KMS-11 (cell line): Measurements from ENCODE around the gene GCNT2.

Experiments used
- H2AFZ ChIP-seq: fragments of 200-600 bp; sonication (generic); 2 replicates; pipeline ENCODE4 v1.6.1; 2016; ENCODE audit warnings: antibody characterized with exemption, mixed run types, low read depth
- H3K27ac ChIP-seq: fragments of 200-600 bp; sonication (generic); 2 replicates; pipeline ENCODE4 v1.6.1; 2016; ENCODE audit warnings: mild to moderate bottlenecking, mixed run types
- H3K27me3 ChIP-seq: fragments of 200-600 bp; sonication (generic); 2 replicates; pipeline ENCODE4 v1.6.1; 2017; ENCODE audit warnings: mild to moderate bottlenecking, low read depth, mixed run types, moderate library complexity; ENCODE audit not compliant: insufficient read depth
- H3K36me3 ChIP-seq: fragments of 200-600 bp; sonication (generic); 2 replicates; pipeline ENCODE4 v1.6.1; 2017; ENCODE audit warnings: mild to moderate bottlenecking, mixed run types; ENCODE audit not compliant: insufficient read depth
- H3K4me1 ChIP-seq: fragments of 200-600 bp; sonication (generic); 2 replicates; pipeline ENCODE4 v1.6.1; 2016; ENCODE audit warnings: mild to moderate bottlenecking, low read depth, mixed run types; ENCODE audit not compliant: poor library complexity, severe bottlenecking
- H3K4me2 ChIP-seq: fragments of 200-600 bp; sonication (generic); 2 replicates; pipeline ENCODE4 v1.7.0; 2016; ENCODE audit warnings: mild to moderate bottlenecking, mixed run types
- H3K4me3 ChIP-seq: fragments of 200-600 bp; sonication (generic); IDR thresholded peaks from 2 replicates; pipeline ENCODE4 v1.6.1; 2017; ENCODE audit warnings: low read depth, low read length, mixed read lengths; ENCODE audit not compliant: insufficient read depth
- H3K79me2 ChIP-seq: fragments of 200-600 bp; sonication (generic); 2 replicates; pipeline ENCODE4 v1.6.1; 2016; ENCODE audit warnings: low read depth, mixed run types; ENCODE audit not compliant: insufficient read depth
- H3K9ac ChIP-seq: fragments of 200-600 bp; sonication (generic); 2 replicates; pipeline ENCODE4 v1.6.1; 2016; ENCODE audit warnings: mild to moderate bottlenecking, mixed run types
- H4K20me1 ChIP-seq: fragments of 200-600 bp; sonication (generic); 2 replicates; pipeline ENCODE4 v1.6.1; 2016; ENCODE audit warnings: mild to moderate bottlenecking, mixed run types; ENCODE audit not compliant: insufficient read depth
- TF ChIP-seq, protein P1 (sequence below): fragments of 200-600 bp; sonication (generic); conservative IDR thresholded peaks from 2 replicates; pipeline ENCODE4 v1.6.1; 2017; ENCODE audit warnings: low read depth, mild to moderate bottlenecking, antibody characterized with exemption, low read length, moderate library complexity, mixed read lengths

The GCNT2 gene

DNA sequence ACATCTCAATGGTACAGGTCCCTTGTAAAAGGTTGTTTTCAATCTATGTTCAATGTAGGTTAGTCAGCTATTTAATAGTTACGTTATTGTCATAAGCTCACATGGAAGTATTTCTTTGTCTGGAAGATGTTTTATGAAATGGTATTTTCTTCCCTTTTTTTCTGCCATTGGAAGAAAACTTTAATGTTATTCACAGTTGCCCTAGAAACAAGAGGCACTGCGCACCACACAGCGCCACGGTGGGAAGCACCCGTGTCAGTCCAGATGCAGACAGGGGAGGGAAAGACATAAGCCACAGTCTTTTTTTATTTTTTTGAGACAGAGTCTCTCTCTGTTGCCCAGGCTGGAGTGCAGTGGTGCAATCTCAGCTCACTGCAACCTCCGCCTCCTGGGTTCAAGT lies 82.1 kb downstream of the GCNT2 start:
- Histone ChIP-seq H3K27me3 (no peaks in the 10 kb centered on the region), H3K4me3 (no peak overlapping the region), H3K36me3 (no peaks in the 10 kb centered on the region), H4K20me1 (no peaks in the 10 kb centered on the region), H3K4me2 (no peak overlapping the region), H2AFZ (no peak overlapping the region), H3K9ac (no peak overlapping the region), H3K27ac (no peak overlapping the region), H3K79me2 (no peaks in the 10 kb centered on the region), H3K4me1 (no peaks in the 10 kb centered on the region)
- TF ChIP-seq, protein P1, sequence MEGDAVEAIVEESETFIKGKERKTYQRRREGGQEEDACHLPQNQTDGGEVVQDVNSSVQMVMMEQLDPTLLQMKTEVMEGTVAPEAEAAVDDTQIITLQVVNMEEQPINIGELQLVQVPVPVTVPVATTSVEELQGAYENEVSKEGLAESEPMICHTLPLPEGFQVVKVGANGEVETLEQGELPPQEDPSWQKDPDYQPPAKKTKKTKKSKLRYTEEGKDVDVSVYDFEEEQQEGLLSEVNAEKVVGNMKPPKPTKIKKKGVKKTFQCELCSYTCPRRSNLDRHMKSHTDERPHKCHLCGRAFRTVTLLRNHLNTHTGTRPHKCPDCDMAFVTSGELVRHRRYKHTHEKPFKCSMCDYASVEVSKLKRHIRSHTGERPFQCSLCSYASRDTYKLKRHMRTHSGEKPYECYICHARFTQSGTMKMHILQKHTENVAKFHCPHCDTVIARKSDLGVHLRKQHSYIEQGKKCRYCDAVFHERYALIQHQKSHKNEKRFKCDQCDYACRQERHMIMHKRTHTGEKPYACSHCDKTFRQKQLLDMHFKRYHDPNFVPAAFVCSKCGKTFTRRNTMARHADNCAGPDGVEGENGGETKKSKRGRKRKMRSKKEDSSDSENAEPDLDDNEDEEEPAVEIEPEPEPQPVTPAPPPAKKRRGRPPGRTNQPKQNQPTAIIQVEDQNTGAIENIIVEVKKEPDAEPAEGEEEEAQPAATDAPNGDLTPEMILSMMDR: no peak

DNA sequence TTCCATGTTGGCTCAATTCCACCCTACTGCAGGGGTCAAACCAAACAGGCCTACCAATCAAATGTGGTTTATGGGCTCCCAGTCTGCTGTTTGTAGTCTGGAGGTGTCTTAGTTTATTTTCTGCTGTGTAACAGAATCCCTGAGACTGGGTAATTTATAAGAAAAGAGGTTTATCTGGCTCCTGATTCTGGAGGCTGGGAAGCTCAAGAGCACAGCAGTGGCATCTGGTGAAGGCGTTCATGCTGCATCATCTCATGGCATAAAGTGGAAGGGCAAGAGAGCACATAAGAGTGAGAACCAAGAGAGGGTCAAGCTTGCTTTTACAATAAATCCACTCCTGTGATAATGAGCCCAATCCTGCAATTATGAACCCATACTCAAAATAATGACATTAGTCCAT lies 87.9 kb downstream of the GCNT2 start:
- Histone ChIP-seq H2AFZ (no peak overlapping the region), H3K79me2 (no peaks in the 10 kb centered on the region), H3K27ac (no peak overlapping the region), H3K4me2 (no peak overlapping the region), H3K9ac (no peak overlapping the region), H4K20me1 (no peaks in the 10 kb centered on the region), H3K27me3 (no peaks in the 10 kb centered on the region), H3K4me1 (no peaks in the 10 kb centered on the region), H3K36me3 (no peaks in the 10 kb centered on the region), H3K4me3 (no peak overlapping the region)
- TF ChIP-seq, protein P1: no peak

DNA sequence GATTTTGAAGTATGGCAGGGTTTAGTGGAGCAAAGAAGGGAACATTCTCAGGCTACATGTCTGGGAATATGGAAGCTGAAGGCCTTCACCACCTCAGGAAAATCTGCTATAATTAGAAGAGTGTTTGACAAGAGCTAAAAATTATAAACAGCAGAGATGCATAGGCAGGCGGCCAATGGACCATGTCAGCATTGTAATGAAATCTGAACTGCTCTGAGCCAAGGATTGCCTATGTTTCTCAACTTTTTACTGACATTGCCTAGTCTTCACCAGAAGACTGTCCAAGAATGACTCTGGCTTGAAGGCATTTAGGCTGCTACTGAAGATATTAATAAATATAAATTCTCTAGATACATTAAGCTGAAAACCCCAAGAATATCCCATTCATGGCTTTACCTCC lies 89.1 kb downstream of the GCNT2 start:
- Histone ChIP-seq H3K36me3 (no peaks in the 10 kb centered on the region), H3K9ac (no peak overlapping the region), H3K4me2 (no peak overlapping the region), H3K27me3 (no peaks in the 10 kb centered on the region), H3K79me2 (no peaks in the 10 kb centered on the region), H3K27ac (no peak overlapping the region), H3K4me1 (no peaks in the 10 kb centered on the region), H3K4me3 (no peak overlapping the region), H2AFZ (no peak overlapping the region), H4K20me1 (no peaks in the 10 kb centered on the region)
- TF ChIP-seq, protein P1: no peak

DNA sequence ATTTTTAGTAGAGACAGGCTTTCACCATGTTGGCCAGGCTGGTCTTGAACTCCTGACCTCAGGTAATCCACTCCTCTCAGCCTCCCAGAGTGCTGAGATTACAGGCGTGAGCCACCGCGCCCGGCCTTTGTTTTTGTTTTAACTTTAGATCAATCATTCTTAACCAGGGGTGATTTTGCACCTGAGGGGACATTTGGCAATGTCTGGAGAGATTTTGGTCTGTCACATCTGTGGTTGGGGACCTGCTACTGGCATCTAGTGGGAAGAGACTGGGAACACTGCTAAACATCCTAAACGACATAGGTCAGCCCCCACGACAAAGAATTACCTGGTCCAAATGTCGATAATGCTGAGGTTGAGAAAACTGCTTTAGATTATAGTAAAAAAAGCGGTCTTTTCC lies 91.0 kb downstream of the GCNT2 start:
- Histone ChIP-seq H2AFZ (no peak overlapping the region), H4K20me1 (no peaks in the 10 kb centered on the region), H3K4me3 (no peak overlapping the region), H3K79me2 (no peaks in the 10 kb centered on the region), H3K4me1 (no peaks in the 10 kb centered on the region), H3K36me3 (no peaks in the 10 kb centered on the region), H3K27me3 (no peaks in the 10 kb centered on the region), H3K27ac (no peak overlapping the region), H3K9ac (no peak overlapping the region), H3K4me2 (no peak overlapping the region)
- TF ChIP-seq, protein P1: no peak

DNA sequence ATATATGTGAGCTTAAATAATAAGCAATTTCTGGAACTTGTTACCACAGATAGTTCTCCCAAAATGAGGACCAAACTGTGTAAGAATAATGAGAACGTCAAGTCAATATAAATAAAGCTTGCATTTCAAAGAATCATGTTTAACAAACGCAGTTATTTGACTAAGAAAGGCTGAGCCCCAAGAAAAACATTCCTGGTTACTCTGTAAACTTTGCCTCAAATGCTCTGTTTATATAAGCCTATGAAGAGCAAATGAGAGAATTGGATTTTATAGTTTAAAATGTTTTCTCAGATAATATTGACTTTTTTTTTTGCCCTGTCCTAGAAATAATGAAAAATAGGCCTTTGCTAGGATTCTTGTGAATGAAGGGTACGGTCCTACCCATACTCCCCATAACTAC lies 91.9 kb downstream of the GCNT2 start:
- TF ChIP-seq, protein P1: no peak
- Histone ChIP-seq H3K36me3 (no peaks in the 10 kb centered on the region), H3K4me2 (no peak overlapping the region)

More for the DNA sequence above, 91.9 kb downstream of the GCNT2 start:
- Histone ChIP-seq H2AFZ (no peak overlapping the region), H3K4me1 (no peaks in the 10 kb centered on the region), H3K4me3 (no peak overlapping the region), H3K27me3 (no peaks in the 10 kb centered on the region), H4K20me1 (no peaks in the 10 kb centered on the region), H3K9ac (no peak overlapping the region), H3K27ac (no peak overlapping the region), H3K79me2 (no peaks in the 10 kb centered on the region)
